ENCODE data around the gene PCDH10.

Gene PCDH10, protein sequence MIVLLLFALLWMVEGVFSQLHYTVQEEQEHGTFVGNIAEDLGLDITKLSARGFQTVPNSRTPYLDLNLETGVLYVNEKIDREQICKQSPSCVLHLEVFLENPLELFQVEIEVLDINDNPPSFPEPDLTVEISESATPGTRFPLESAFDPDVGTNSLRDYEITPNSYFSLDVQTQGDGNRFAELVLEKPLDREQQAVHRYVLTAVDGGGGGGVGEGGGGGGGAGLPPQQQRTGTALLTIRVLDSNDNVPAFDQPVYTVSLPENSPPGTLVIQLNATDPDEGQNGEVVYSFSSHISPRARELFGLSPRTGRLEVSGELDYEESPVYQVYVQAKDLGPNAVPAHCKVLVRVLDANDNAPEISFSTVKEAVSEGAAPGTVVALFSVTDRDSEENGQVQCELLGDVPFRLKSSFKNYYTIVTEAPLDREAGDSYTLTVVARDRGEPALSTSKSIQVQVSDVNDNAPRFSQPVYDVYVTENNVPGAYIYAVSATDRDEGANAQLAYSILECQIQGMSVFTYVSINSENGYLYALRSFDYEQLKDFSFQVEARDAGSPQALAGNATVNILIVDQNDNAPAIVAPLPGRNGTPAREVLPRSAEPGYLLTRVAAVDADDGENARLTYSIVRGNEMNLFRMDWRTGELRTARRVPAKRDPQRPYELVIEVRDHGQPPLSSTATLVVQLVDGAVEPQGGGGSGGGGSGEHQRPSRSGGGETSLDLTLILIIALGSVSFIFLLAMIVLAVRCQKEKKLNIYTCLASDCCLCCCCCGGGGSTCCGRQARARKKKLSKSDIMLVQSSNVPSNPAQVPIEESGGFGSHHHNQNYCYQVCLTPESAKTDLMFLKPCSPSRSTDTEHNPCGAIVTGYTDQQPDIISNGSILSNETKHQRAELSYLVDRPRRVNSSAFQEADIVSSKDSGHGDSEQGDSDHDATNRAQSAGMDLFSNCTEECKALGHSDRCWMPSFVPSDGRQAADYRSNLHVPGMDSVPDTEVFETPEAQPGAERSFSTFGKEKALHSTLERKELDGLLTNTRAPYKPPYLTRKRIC

DNA sequence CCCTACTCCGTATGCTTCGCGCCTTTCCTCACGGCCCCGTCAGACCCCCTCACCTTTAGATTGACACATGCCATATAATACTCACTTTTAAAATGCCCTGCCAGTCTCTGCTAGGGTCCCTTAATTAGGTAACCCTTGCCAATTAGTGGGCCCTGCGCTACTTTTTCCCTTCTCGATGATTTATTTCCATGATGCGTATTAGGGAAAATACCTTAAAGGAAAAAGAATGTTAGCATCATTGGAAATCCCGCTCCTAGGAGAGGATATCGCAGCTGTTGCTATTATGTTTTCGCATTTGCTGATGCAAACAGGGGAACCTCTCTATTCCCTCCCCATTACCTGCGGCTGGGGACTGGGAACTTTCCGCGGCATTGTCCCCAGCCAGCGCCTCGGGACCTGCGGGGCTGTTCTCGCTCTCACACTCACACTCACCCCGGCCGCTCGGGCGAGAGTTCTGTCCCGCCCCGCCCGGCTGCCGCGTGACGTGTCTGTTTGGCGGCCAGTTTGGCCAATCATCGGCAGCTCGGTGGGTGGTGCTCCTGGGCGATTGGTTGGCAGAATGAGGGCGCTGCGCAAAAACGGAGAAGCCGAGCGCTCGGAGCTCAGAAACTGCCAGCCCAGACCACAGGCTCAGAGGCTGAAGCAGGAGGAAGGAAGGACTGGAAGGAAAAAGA lies at the start of gene PCDH10:
Gene PCDH10, plus strand, starts transcription at position 605 of the 674 bp plus-strand sequence. CDS start 847 bp downstream, outside the sequence.
- peak; percentile 83 to 84 for DNase-seq (ENCODE audit: low read depth in 2 of 2)

DNA sequence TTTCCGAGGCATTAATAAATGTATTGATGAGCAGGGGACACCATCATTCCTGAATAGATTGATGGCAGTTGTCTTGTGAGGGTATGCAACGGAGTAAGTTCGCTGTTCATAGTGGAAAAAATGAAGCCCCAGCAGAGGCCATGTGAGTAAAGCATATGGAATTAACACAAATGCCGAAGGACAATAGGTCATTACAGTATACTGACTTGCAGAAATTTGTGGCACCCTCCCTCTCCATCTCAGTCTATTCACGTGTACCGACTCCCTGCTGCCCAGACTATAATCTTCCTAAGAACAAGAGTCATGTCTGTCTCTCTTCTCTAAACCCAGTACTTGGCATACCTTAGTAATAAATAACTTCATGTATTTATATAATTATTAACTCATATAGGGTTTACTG lies 47.1 kb upstream of the PCDH10 start:
- DNase-seq (ENCODE audit: low read depth in 2 of 2), result no peak

DNA sequence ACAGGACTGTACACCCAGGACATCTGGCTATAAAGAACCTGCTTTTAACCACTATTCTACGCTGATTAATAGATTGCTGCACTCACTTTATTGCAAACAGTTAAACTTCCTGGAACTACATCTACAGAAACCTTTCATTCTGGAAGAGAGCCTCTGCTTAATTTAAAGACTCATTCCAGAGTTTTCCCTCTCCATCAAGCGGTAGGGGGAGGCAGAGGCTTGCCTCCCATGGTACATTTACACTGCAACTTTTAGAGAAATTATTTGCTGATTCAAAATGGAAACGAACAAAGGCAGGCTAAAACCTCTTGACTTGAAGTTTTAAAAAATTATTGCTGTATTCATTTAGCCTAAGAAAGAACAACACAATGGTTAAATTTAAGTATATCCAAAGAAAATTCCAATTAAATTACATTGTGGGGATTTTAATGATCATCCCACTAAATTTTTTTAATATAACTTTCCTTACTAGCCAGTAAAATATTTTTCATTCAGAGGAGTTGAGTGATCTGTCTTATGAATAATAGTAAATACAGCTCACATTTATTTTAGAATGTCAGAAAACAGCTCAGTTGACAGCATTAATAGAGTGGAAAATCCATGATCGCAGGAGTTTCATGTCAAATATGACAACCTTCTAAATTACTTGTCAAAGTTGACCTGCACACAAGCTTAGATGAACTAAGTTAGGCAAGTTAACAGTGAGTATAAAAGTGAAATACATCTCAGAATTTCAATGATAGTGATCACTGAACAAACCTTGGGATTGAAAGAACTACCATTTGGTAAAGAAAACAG lies 46.3 kb upstream of the PCDH10 start:
- no peak for DNase-seq (ENCODE audit: low read depth in 2 of 2)

DNA sequence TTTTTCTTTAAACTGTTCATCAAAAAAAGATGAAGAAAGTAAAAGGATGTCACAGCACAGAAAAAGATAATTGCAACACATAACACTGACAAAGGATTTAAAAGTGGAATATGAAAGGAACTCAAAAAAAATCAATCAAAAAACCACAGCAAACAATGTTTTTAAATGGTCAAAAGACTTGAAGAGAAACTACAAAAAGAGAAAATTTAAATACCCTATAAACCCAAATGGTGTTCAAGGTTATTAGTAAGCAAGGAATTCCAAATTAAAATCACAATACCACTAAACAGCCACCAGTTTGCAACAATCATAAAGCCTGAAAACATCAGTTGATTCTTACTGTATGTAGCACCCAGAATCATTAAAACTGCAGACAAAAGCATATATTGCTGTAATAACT lies 36.5 kb upstream of the PCDH10 start:
- DNase-seq (ENCODE audit: low read depth in 2 of 2), result no peak

DNA sequence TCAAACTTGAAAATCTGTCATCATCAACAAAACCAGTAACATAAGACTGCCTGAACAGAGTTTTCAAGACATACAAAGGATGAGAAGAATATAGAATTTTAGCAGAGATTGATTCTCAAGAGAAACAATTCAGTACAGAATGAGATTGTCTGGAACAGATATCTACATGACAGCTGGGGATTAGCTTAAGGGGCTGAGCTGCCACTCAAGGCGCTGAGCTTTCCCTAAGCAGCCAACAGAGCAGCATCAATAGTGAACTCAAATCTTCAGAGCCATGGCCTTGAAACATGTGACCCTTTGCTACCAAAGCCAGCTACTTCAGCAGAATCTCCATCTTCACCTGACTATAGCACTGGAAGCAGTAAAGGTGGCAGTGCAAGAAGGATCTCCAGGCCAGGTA lies 24.3 kb upstream of the PCDH10 start:
- DNase-seq (ENCODE audit: low read depth in 2 of 2), result no peak

DNA sequence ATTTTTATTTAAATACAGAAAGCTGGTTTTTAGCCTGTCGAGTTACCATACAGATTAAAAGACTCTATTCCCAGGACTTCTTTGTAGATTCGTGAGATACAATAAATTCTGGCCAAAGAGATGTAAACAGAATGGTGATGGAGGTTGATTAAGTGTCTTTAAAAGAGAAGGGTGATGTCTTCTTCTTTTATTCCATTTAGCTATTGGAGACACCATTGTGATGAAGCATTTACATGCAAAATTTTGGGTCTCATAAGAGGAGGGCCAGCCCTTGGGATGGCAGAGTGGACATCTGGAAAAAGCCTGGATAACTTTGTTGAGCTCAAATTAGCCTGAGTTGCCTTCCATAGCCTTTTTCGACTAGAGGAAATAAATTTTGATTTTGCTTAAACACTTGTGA lies 21.6 kb upstream of the PCDH10 start:
- no peak for DNase-seq (ENCODE audit: low read depth in 2 of 2)

DNA sequence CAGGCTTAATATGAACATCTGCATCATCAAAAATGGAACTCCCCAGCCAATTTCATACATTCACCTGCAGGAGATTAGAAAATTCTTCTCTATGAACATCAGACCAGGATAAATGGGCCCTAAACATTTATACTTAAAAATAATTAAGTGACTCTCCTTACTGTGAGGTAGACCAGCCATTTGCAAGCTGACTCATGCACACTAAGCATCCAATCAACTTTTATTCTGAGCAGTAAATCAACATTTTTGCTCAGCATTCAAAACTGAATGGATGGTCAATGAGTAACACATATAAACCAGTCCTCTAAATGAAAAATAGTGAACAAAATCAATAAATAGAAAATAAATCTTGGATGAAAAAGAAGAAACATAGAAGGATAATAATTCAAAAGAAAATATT lies 19.9 kb upstream of the PCDH10 start:
- DNase-seq (ENCODE audit: low read depth in 2 of 2), result no peak

DNA sequence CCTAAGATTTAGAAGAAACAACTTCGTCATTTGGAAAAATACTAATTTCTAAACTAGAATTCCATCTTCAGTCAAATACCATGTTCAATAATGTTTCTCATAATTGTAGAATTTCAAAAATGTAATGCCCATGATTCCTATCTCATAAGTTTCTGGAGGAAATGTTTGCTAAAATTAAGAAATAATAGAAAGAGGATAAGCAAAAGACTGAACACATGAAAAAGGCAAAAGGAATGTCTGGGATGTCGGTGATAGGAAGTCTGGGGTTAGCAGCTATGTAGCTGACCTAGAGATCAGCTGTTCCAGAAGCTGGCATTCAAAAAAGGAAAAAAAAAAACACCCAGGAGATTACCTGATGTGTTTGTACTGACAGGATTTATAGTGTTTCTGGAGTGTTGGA lies 18.9 kb upstream of the PCDH10 start:
- no peak for DNase-seq (ENCODE audit: low read depth in 2 of 2)

DNA sequence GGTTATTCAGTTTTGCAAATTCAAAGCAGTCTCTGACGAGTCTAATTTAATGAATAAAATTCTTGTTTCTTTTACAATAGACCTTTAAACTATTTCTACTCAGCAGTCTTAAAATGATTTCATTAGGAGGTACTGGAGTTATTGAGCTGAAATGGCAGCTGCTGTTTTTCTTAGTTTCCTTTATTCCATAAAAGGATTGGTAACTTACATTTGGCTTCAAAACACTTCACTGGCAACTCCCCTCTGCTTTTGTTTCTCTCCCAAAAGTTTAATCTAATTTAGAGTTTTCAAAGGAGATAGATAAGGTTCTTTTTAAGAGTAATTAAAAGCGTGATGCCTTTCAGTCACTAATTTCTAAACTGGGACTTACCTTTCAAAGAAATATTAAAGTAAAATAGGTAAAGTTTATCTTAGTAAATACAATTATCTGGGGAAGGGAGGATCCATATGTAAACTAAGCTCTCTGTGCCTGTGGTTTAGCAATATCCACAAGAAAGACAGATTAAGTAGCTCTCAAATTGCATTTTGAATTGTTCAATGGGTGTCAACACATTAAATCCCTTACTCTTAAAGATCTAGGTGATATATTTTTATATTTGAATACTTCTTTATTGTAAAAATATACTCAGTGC lies 17.1 kb upstream of the PCDH10 start:
- DNase-seq (ENCODE audit: low read depth in 2 of 2), result no peak

DNA sequence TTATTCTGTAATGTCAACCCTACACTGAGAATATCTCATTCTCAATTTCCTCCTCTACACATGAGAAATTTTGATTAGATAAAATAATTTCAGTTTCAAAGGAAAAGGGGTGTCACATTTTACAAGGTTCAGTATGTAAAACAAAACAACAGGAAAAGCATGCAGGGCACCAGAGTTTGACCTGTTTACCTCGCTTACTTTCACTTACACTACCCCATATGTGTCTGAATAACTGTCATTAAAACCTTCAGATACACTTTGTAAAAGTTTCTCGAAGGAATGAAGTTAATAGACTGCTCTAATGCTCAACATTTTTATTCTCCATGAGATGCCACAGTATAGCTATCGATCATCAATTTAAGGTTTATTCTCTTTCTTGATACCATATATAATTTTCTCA lies 12.3 kb upstream of the PCDH10 start:
- no peak for DNase-seq (ENCODE audit: low read depth in 2 of 2)

DNA sequence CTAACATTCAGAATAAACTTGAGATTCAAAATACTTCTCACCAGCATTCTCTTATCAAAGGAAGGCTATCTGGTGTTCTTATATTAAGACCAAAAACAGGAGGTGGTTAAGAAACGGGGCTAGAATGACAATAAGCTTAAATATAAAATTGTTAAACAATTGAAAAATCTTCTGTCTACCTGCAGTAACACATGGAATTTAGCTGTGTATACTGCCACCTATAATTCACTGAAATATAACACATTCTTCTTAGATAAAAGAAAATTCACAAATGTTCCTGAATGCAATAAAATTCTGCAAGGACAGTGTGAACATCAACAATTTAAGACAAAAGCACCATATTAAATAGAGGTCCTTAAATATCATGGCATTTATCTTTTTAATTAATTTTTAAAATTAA lies 11.5 kb upstream of the PCDH10 start:
- DNase-seq (ENCODE audit: low read depth in 2 of 2), result no peak

DNA sequence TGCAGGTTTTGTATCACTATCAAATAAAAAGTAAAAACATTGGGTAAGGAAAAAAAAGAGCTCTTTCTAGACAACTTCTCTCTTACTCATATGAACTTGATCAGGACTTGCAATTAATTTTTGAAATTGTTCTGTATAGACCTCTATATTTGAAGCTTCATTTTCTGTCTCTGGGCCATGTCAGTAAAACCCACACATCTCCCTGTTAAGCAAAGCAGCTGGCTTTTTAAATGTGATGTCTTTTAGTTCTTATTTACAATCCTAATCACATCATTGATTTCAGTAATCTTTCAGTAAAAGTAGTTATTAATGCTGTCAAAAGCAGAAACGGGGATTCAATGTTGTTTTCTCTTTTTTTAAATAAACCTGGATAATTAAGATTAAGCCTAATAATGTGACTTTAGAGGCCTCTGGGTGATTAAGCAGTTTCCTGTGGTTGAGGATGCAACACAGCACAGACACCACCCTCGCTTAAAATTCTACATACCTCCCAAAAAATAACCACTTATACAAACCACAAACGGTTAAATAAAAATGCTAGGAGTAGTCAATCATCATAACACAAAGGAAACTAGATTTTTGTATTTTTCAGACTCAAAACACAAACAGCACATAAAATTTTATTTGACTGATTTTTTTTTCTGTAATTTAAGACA lies 5.2 kb upstream of the PCDH10 start:
- DNase-seq (ENCODE audit: low read depth in 2 of 2), result no peak

DNA sequence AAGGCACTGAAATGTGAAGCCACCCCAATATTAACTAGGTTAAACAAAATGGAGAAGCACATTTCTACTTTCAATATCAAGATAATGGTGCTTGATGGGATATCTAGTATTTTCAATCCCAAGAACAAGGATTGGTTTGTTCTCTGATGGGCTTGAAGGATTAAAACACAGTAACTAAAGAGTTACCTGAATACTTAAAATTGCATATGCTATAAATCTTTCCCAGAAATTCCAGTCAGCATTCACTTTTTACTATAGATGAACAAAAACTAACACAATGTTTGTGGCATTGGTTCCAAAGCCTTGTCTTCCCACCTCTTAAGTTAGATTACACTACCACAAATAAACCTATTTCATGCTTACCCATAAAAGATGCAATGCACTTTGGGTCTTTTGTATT lies 3.9 kb upstream of the PCDH10 start:
- DNase-seq (ENCODE audit: low read depth in 2 of 2), result no peak

DNA sequence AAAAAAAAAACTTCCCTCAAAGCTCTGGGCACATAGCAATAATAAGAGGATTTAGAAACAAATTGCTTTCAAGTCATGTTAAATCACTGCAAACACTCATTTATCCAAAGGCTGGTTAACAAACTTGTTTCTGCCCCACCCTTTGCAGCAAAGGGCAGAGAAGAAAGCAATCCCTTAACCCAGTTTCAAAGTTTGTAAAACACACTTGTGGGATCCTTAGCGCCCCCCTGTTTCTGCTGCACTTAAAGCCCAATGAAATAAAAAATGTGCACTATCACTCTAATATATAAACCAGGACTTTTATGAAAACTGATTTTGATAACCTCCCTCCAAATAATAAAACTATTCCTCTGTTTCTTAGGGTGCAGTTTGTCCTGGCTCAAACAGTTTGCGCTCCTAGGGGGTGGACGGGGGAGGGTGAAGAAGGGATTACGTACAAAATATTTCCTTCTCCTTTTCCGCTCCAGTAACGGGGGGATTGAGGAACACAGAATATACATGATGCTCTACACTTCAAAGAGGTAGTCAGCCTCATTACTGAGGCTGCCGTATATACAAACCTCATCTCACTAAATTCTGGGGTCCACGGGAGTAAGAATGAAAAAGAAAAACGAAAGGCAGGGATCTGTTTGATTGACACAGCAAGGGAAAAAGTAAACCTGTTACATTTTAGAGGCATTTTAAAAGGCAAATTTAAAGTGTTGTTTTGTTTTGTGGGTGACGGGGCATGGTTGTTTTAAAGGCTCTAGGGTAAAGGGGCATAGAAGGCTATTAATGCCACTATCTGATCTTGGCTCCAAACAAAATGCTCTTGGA lies 3.1 kb upstream of the PCDH10 start:
- no peak for DNase-seq (ENCODE audit: low read depth in 2 of 2)

DNA sequence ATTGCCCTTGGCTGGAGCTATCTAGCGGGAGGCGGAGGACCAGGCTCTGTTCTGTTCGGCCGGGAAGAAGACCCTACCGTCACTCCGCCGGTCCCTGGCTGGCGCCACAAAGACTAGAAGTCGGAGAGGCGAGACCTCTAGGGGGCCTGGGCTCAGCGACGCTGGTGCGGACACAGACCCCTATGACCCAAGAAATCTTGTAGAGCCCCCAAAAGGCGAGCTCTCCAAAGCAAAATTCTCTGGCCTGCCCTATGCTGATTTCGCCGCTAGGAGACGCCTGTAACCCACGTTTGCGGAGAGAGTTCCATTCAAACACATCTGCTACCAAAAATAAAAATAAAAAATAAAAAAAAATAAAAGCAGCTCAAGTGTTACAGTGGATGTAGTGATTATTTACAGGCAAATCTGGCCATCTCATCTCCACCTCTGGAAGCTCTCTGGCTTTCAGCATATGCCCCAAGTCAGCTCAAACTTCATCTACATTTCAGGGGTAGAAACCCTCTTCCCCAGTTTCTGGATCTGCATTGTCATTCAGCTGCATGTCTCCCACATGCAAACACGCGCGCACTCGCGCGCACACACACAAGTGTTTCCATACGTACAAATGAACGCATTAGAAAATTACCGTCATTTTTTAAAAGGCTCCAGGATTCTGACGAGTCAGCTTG lies 2.4 kb upstream of the PCDH10 start:
- no peak for DNase-seq (ENCODE audit: low read depth in 2 of 2)

DNA sequence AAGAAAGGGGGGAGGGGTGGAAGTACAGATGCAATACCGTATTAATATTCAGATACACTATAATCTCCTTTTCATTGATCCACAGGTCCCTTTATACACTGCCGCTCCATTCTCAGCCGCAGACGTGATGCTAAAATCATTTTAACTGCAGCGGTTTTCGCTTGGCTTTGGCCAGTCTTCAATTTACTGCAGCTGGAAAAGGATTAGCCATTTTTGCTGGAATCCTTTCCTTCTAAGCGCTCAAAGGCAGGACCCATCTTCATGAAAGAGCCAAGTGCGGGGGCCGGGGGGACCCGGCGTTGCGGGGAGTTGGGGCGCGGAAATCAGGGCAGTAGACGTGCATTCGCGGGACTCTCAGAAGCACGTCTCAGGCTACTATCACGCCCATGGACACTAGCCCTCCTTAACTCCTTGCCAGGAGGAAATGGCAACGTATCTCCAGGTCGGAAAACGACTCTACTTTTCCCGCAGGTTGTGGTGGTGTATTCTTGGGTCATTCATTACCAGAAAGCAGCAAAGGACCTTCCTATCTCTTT lies 1.7 kb upstream of the PCDH10 start:
- DNase-seq (ENCODE audit: low read depth in 2 of 2), result no peak

DNA sequence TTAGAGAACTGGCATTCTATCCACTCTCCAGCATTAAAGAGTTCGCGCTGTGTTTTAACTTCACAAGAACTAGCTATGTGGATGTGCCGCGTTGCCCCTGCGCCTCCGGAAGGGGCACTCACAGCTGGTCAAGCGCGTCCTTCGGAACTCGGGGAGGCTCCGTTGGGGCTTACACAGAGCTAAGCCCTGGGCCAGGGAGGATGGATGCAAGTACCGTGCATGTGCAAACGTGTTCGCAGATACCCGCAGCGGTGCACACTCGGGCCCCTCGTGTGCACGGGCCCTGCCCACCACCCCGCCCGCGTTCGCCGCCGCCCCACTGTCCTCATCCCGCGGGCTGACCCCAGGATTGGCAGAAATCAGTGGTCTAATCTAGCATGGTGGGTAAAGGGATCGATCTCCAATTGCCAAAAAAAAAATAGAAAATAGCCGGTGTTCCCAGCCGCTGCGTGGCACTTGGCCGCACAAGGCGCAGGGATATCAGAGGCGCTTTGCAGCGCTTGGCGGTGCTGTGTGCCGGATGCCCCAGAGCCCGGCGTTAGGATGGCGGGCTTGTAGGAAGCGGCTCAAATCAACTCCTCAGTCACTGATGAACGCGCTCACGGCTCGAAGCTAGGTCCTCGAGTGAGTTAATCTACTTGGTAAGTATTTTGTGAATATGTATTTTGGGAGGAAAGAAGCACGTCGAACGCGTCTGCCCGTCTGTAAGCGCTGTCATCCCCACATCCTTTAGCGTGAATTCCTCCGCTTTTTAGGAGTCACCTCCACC lies 989 bp upstream of the PCDH10 start:
- DNase-seq (ENCODE audit: low read depth in 2 of 2), result no peak

DNA sequence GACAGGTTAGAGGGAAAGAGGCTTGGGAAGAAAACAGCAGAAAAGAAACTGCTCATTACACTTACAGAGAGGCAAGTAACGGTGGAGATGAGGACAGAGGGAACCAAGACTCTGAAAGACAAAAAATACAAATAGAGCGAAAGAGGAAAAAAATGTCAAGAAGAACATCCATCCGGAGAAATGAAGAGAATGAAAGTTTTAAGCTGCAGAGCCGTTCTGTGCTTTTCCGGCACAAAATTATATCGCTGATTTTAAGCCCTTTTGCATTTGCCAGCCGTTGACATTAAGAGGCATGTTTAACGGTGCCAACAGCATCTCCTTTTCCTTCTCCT lies 236 bp downstream of the PCDH10 start:
- DNase-seq (ENCODE audit: low read depth in 2 of 2), result no peak
